Measurements from ENCODE around the gene NOTCH2. TPM values are rescaled to one million over a fixed set of nuclear protein-coding genes. Genes with fewer than 3 reads are reported as not detected.
A peak's percentile ranks its signal among the peaks of the same experiment; 100 is the strongest.

NOTCH2 gene
- total and polyA plus RNA-seq, 4 donors = 43.7 to 131 (median 78.1) TPM

- no peak for DNase-seq (ENCODE audit: low read depth in 4 of 6, low spot score in 6 of 6)
- H3K27me3 ChIP-seq (ENCODE audit: control insufficient read depth, insufficient read depth, low read length) = no peaks in the 10 kb centered on the region
- H3K36me3 ChIP-seq (ENCODE audit: control insufficient read depth, insufficient read depth, low read length) = no peaks in the 10 kb centered on the region
- no peaks in the 10 kb centered on the region for H3K4me1 ChIP-seq (ENCODE audit: control insufficient read depth, insufficient read depth, low read length)
- H3K4me3 ChIP-seq (ENCODE audit: low read depth, low read length) = no peak overlapping the region
- H3K9me3 ChIP-seq (ENCODE audit: control insufficient read depth, insufficient read depth, low read length) = no peaks in the 10 kb centered on the region
- no peak overlapping the region for H3K27ac ChIP-seq (ENCODE audit: low read depth, low read length)
These were observed 182.0 kb downstream of the NOTCH2 start for GRCh38 chr1:119887427-119887826.

GRCh38 chr1:119885903-119886783 is 183.3 kb downstream of the NOTCH2 start:
- Histone ChIP-seq H3K4me3 (ENCODE audit: low read depth, low read length) (no peak overlapping the region), H3K9me3 (ENCODE audit: control insufficient read depth, insufficient read depth, low read length) (no peaks in the 10 kb centered on the region), H3K27ac (ENCODE audit: low read depth, low read length) (no peak overlapping the region), H3K36me3 (ENCODE audit: control insufficient read depth, insufficient read depth, low read length) (no peaks in the 10 kb centered on the region), H3K4me1 (ENCODE audit: control insufficient read depth, insufficient read depth, low read length) (no peaks in the 10 kb centered on the region), H3K27me3 (ENCODE audit: control insufficient read depth, insufficient read depth, low read length) (no peaks in the 10 kb centered on the region)
- DNase-seq (ENCODE audit: low read depth in 4 of 6, low spot score in 6 of 6) = no peak
- 33% methylated on average over 6 of the region's 11 CpGs for WGBS (ENCODE audit: insufficient coverage)

GRCh38 chr1:119884711-119885110 is 184.8 kb downstream of the NOTCH2 start:
- Histone ChIP-seq H3K36me3 (ENCODE audit: control insufficient read depth, insufficient read depth, low read length) (no peaks in the 10 kb centered on the region), H3K9me3 (ENCODE audit: control insufficient read depth, insufficient read depth, low read length) (no peaks in the 10 kb centered on the region), H3K4me1 (ENCODE audit: control insufficient read depth, insufficient read depth, low read length) (no peaks in the 10 kb centered on the region), H3K4me3 (ENCODE audit: low read depth, low read length) (no peak overlapping the region), H3K27ac (ENCODE audit: low read depth, low read length) (no peak overlapping the region), H3K27me3 (ENCODE audit: control insufficient read depth, insufficient read depth, low read length) (no peaks in the 10 kb centered on the region)
- no peak for DNase-seq (ENCODE audit: low read depth in 4 of 6, low spot score in 6 of 6)
- no CpG with 5 or more reads among the region's 2 CpGs for WGBS (ENCODE audit: insufficient coverage)

GRCh38 chr1:119883826-119884225 is 185.6 kb downstream of the NOTCH2 start:
- Histone ChIP-seq H3K9me3 (ENCODE audit: control insufficient read depth, insufficient read depth, low read length) (no peaks in the 10 kb centered on the region), H3K27ac (ENCODE audit: low read depth, low read length) (no peak overlapping the region), H3K4me3 (ENCODE audit: low read depth, low read length) (no peak overlapping the region), H3K4me1 (ENCODE audit: control insufficient read depth, insufficient read depth, low read length) (no peaks in the 10 kb centered on the region), H3K27me3 (ENCODE audit: control insufficient read depth, insufficient read depth, low read length) (no peaks in the 10 kb centered on the region), H3K36me3 (ENCODE audit: control insufficient read depth, insufficient read depth, low read length) (no peaks in the 10 kb centered on the region)
- WGBS (ENCODE audit: insufficient coverage) = 100% methylated on average over 2 of the region's 3 CpGs
- DNase-seq (ENCODE audit: low read depth in 4 of 6, low spot score in 6 of 6) = no peak

GRCh38 chr1:119882132-119883049 is 187.1 kb downstream of the NOTCH2 start:
- no peaks in the 10 kb centered on the region for H3K9me3 ChIP-seq (ENCODE audit: control insufficient read depth, insufficient read depth, low read length)
- 55% methylated on average over 3 of the region's 5 CpGs for WGBS (ENCODE audit: insufficient coverage)
- no peaks in the 10 kb centered on the region for H3K27me3 ChIP-seq (ENCODE audit: control insufficient read depth, insufficient read depth, low read length)
- H3K36me3 ChIP-seq (ENCODE audit: control insufficient read depth, insufficient read depth, low read length) = no peaks in the 10 kb centered on the region
- no peak for DNase-seq (ENCODE audit: low read depth in 4 of 6, low spot score in 6 of 6)
- no peaks in the 10 kb centered on the region for H3K4me1 ChIP-seq (ENCODE audit: control insufficient read depth, insufficient read depth, low read length)
- no peak overlapping the region for H3K27ac ChIP-seq (ENCODE audit: low read depth, low read length)
- H3K4me3 ChIP-seq (ENCODE audit: low read depth, low read length) = no peak overlapping the region

GRCh38 chr1:119879510-119880434 is 189.7 kb downstream of the NOTCH2 start:
- 57% methylated on average over 9 of the region's 12 CpGs for WGBS (ENCODE audit: insufficient coverage)
- Histone ChIP-seq H3K36me3 (ENCODE audit: control insufficient read depth, insufficient read depth, low read length) (no peaks in the 10 kb centered on the region), H3K4me1 (ENCODE audit: control insufficient read depth, insufficient read depth, low read length) (no peaks in the 10 kb centered on the region), H3K4me3 (ENCODE audit: low read depth, low read length) (no peak overlapping the region), H3K27me3 (ENCODE audit: control insufficient read depth, insufficient read depth, low read length) (no peaks in the 10 kb centered on the region), H3K27ac (ENCODE audit: low read depth, low read length) (no peak overlapping the region), H3K9me3 (ENCODE audit: control insufficient read depth, insufficient read depth, low read length) (no peaks in the 10 kb centered on the region)
- DNase-seq (ENCODE audit: low read depth in 4 of 6, low spot score in 6 of 6) = peak in 3 of 6 donors; percentile 16 to 47 (median 22)

GRCh38 chr1:119878171-119878570 is 191.3 kb downstream of the NOTCH2 start:
- no peak overlapping the region for H3K27ac ChIP-seq (ENCODE audit: low read depth, low read length)
- no peaks in the 10 kb centered on the region for H3K27me3 ChIP-seq (ENCODE audit: control insufficient read depth, insufficient read depth, low read length)
- no peak overlapping the region for H3K4me3 ChIP-seq (ENCODE audit: low read depth, low read length)
- H3K9me3 ChIP-seq (ENCODE audit: control insufficient read depth, insufficient read depth, low read length) = no peaks in the 10 kb centered on the region
- no peaks in the 10 kb centered on the region for H3K36me3 ChIP-seq (ENCODE audit: control insufficient read depth, insufficient read depth, low read length)
- DNase-seq (ENCODE audit: low read depth in 4 of 6, low spot score in 6 of 6) = peak in 1 of 6 donors; percentile 46
- H3K4me1 ChIP-seq (ENCODE audit: control insufficient read depth, insufficient read depth, low read length) = no peaks in the 10 kb centered on the region

- Histone ChIP-seq H3K27ac (ENCODE audit: low read depth, low read length) (no peak overlapping the region), H3K4me3 (ENCODE audit: low read depth, low read length) (no peak overlapping the region), H3K27me3 (ENCODE audit: control insufficient read depth, insufficient read depth, low read length) (no peaks in the 10 kb centered on the region), H3K36me3 (ENCODE audit: control insufficient read depth, insufficient read depth, low read length) (no peaks in the 10 kb centered on the region), H3K4me1 (ENCODE audit: control insufficient read depth, insufficient read depth, low read length) (peaks cover 7% of the 10 kb centered on the region), H3K9me3 (ENCODE audit: control insufficient read depth, insufficient read depth, low read length) (no peaks in the 10 kb centered on the region)
- DNase-seq (ENCODE audit: low read depth in 4 of 6, low spot score in 6 of 6) = no peak
- 100% methylated on average over 1 of the region's 2 CpGs for WGBS (ENCODE audit: insufficient coverage)
These were observed 195.3 kb downstream of the NOTCH2 start for GRCh38 chr1:119874186-119874585.
